ENCODE measurements around the gene BBOX1.

Gene BBOX1

DNA sequence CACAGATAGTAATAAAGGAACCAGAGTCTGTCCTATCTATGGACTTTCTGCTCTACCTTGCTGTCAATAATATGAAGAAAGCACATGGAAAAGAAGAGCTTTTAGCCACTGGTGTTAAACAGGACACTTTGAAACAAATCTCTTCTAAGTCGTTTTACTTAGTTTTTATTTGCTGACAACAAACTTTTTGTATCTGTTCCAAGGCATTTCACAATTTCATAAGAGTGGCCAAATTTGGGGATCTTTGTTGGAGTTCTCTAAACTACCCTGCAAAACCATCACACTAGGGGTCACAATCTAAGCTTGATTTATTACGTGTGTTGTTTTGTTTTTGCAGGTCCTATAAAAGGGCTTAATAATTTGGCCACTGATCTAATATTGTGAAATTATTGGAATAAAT, 54.4 kb downstream of the BBOX1 start:
- TF ChIP-seq SIN3A (IDR thresholded peaks at IDR 0.05; ENCODE audit: borderline replicate concordance, insufficient read depth, low read length) (no peak), TAF1 (IDR thresholded peaks at IDR 0.05; ENCODE audit: borderline replicate concordance, insufficient read depth, low read length) (no peak), FOXP2 (optimal IDR thresholded peaks at IDR 0.05; ENCODE audit: borderline replicate concordance, extremely low read depth, extremely low read length, insufficient read depth) (no peak), REST (IDR thresholded peaks at IDR 0.05; ENCODE audit: insufficient read depth in 1 of 2, low read depth in 2 of 2, low read length in 2 of 2) (no peak), POLR2AphosphoS5 (IDR thresholded peaks at IDR 0.05; ENCODE audit: low read depth, low read length) (no peak)

GRCh38 chr11:27095887-27096286, 55.3 kb downstream of the BBOX1 start:
- TF ChIP-seq FOXP2 (optimal IDR thresholded peaks at IDR 0.05; ENCODE audit: borderline replicate concordance, extremely low read depth, extremely low read length, insufficient read depth) (no peak), REST (IDR thresholded peaks at IDR 0.05; ENCODE audit: insufficient read depth in 1 of 2, low read depth in 2 of 2, low read length in 2 of 2) (no peak), POLR2AphosphoS5 (IDR thresholded peaks at IDR 0.05; ENCODE audit: low read depth, low read length) (no peak), TAF1 (IDR thresholded peaks at IDR 0.05; ENCODE audit: borderline replicate concordance, insufficient read depth, low read length) (no peak), SIN3A (IDR thresholded peaks at IDR 0.05; ENCODE audit: borderline replicate concordance, insufficient read depth, low read length) (no peak)

- no peak for TF ChIP-seq REST (IDR thresholded peaks at IDR 0.05; ENCODE audit: insufficient read depth in 1 of 2, low read depth in 2 of 2, low read length in 2 of 2)
- TF ChIP-seq TAF1 (IDR thresholded peaks at IDR 0.05; ENCODE audit: borderline replicate concordance, insufficient read depth, low read length): no peak
- no peak for TF ChIP-seq SIN3A (IDR thresholded peaks at IDR 0.05; ENCODE audit: borderline replicate concordance, insufficient read depth, low read length)
- TF ChIP-seq POLR2AphosphoS5 (IDR thresholded peaks at IDR 0.05; ENCODE audit: low read depth, low read length): no peak
- no peak for TF ChIP-seq FOXP2 (optimal IDR thresholded peaks at IDR 0.05; ENCODE audit: borderline replicate concordance, extremely low read depth, extremely low read length, insufficient read depth)
Observed at GRCh38 chr11:27097551-27097950, 56.9 kb downstream of the BBOX1 start.

DNA sequence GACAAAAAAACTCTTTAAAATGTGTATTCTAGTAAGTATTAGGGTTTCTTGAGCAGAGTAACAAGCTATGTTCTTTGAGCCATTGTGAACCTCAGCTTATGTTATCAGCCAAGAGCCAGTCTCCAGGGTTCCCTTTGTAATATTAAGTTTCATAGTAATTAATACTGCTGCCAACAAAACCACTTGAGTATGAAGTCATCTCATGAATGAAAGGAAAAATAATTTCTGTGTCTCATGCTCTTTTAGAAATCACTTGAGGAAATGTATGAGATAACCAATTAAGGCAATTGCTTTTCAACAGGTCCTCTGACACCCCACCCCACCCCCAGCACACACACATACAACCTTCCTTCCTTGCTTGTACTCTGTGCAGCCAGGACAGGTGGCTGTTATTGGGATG, 59.9 kb downstream of the BBOX1 start:
- TF ChIP-seq FOXP2 (optimal IDR thresholded peaks at IDR 0.05; ENCODE audit: borderline replicate concordance, extremely low read depth, extremely low read length, insufficient read depth) (no peak), POLR2AphosphoS5 (IDR thresholded peaks at IDR 0.05; ENCODE audit: low read depth, low read length) (peak; percentile 38; the same call in 1 of the 2 replicates), REST (IDR thresholded peaks at IDR 0.05; ENCODE audit: insufficient read depth in 1 of 2, low read depth in 2 of 2, low read length in 2 of 2) (no peak)

DNA sequence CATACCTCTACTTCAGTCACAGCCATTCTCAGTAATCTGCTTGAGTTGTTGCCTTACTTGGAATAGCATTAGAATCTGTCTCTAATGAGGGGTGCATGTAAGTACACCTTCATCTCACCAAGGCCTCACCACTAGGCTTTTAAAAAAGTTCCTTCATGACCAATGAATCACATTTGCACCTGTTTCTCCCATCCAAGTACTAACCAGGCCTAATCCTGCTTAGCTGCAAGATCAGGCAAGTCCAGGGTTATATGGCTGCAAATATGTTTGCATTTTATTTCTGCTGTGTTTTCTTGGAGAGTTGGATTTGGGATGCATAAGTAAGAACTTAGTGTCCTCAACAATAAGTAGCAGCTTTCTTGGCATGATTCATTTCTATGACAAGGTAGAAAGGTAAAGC, 66.9 kb downstream of the BBOX1 start:
- TF ChIP-seq SIN3A (IDR thresholded peaks at IDR 0.05; ENCODE audit: borderline replicate concordance, insufficient read depth, low read length) (no peak), TAF1 (IDR thresholded peaks at IDR 0.05; ENCODE audit: borderline replicate concordance, insufficient read depth, low read length) (no peak), FOXP2 (optimal IDR thresholded peaks at IDR 0.05; ENCODE audit: borderline replicate concordance, extremely low read depth, extremely low read length, insufficient read depth) (no peak), POLR2AphosphoS5 (IDR thresholded peaks at IDR 0.05; ENCODE audit: low read depth, low read length) (no peak), REST (IDR thresholded peaks at IDR 0.05; ENCODE audit: insufficient read depth in 1 of 2, low read depth in 2 of 2, low read length in 2 of 2) (no peak)
